GM21576 (cell line): Measurements from ENCODE around the gene GRK1.
"Not testable (repeated sequence)": the region's sequence is repeated elsewhere in the genome, so short reads cannot be mapped to it uniquely, and the experiment has no call there.

Experiments used
- ATAC-seq: cut with Tn5 transposase; IDR thresholded peaks from one replicate; pipeline ENCODE4 v1.9.1; 2021; ENCODE audit warnings: mild to moderate bottlenecking, moderate library complexity; ENCODE audit not compliant: unreplicated experiment

GRK1 gene

GRCh38 chr13:113740286-113740556 lies 73.2 kb downstream of the GRK1 start:
- no peak for ATAC-seq

GRCh38 chr13:113740661-113741060 lies 73.6 kb downstream of the GRK1 start:
- no peak for ATAC-seq

- no peak for ATAC-seq
Observed at GRCh38 chr13:113741191-113741668, 74.2 kb downstream of the GRK1 start.

DNA sequence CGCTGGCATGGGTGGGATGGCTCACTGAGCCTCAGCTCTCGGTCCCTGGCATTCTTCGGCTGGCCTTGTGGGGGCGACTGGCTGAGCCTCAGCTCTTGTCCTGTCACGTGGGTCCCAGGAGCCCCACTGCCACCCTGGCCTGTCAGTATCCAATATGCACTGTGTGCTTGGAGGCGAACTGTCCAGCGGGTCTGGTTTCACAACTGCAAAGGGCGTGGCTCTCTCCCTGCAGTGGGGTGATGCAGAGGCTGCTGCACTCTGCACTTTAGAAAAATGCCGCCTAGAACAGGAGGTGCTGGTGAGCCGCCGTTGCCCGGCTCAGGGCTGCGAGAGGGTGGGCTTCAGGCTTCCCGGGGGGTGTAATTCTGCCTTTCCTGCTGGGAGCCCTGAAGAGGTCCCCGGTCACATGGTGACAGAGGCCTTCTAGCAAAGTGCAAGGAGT lies 75.0 kb downstream of the GRK1 start:
- no peak for ATAC-seq

DNA sequence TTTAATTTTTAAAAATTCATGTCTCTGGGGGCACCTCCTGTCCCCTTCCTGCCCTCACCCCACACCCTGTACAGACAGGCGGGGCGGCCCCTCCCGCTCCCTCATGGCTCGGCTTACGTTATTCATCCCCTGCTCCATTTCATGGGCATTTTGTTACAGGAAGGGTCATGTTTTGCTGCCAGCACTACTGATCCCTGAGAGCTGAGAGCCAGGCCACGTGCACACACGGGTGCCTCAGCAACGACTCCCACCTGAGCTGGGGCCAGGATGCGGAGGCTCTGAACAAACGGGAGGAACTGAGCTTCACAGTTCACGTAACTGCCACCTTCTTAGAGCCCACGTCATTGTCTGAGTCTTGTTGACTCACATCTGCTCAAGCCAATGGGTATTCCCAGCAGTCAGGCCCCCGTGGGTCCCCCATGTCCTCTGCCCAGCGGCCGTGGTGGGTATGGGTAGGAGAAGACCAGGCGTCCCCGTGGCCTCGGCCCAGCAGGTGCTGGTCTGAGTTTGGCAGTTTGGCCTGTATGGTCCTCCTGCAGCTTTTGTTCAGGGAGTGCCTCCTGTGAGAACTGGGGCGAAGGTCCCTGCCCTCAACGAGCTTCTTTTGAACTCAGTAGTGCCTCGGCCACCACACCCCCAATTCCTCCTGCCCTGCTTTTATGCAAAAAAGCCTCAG lies 75.6 kb downstream of the GRK1 start:
- ATAC-seq = no peak

- no peak for ATAC-seq
Observed at GRCh38 chr13:113743366-113744195, 76.6 kb downstream of the GRK1 start.

DNA sequence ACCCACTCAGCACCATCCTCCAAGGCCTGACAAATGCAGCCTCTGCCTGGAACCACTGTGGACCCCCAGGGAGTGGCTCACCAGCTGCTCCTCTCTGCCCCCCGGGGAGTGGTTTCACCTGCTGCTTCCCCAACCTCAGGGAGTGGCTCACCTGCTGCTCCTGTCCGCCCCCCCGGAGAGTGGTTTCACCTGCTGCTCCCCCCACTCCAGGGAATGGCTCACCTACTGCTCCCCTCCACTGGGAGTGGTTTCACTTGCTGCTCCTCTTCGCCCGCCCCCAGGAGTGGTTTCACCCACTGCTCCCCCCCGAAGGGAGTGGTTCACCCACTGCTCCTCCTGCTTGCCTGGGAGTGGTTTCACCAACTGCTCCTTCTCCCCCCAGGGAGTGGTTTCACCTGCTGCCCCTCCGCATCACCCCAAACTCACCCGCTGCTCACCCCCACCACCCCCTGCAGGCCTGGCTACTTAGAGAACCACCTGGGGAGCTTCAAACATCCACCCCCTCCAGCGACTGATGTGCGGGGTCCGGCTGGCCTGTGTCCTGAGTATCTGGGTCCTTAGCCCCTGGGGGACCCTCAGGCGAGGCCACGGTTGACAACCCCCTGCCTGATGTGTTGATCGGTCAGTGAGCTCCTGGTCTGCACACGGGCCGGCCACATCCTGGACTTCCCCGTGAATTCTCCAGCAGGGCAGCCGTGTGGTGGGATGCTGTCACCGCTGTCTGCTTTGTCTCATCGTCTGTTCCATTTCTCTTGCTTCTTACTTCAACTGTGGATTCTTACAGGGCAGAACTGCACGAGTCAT lies 77.4 kb downstream of the GRK1 start:
- no peak for ATAC-seq

- ATAC-seq = no peak
Observed at GRCh38 chr13:113745059-113745458, 78.0 kb downstream of the GRK1 start.

DNA sequence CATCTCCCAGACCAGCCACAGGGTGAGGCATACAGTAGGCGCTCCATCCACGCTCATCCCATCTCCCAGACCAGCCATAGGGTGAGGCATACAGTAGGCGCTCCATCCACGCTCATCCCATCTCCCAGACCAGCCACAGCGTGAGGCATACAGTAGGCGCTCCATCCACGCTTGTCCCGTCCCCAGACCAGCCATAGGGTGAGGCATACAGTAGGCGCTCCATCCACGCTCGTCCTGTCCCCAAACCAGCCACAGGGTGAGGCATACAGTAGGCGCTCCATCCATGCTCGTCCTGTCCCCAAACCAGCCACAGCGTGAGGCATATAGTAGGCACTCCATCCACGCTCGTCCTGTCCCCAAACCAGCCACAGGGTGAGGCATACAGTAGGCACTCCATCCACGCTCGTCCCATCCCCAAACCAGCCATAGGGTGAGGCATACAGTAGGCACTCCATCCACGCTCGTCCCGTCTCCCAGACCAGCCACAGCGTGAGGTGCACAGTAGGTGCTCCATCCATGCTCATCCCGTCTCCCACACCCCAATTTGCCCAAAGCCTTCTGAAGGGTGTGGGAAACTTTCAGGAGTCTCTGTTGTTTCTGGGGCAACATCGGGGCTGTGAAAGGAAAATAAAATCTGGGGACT lies 78.6 kb downstream of the GRK1 start:
- not testable (repeated sequence) for ATAC-seq

DNA sequence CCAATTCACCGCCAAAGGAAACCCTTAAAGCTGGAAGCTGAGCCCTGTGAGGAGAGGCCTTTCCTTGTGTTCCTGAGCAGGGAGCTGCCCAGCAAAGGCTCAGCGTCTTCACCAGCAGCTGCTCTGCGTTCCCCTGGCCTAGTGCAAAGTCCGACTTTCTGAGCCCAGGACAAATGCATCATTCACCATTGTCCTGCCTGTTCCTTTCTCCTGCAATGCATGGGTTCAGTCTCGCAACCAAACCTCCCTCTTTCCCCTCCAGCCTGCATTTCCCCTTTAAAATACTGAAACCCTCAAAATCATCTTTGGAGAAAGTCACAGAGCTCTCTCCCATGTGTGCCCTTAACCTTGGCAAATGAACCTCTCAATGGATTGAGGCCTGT lies 79.1 kb downstream of the GRK1 start:
- no peak for ATAC-seq

DNA sequence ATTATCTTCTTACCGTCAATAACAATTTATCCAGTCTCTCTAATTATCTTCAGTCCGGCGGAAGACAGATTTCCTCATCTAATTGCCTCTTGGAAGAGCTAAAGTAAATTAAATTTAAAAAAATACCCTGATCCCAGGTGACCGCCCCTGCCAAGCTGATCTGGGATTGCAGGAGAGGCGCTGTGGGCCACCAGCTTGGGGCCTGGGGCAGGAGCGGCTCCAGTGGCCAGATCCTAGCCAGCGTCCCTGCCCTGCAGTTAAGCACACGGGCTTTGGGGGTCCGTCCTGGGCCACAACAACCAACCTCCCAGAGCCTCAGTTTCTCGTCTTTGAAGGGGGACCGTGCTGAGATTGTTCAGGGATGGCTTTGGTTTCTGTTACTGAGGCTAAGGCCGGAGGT lies 79.7 kb downstream of the GRK1 start:
- ATAC-seq = no peak

DNA sequence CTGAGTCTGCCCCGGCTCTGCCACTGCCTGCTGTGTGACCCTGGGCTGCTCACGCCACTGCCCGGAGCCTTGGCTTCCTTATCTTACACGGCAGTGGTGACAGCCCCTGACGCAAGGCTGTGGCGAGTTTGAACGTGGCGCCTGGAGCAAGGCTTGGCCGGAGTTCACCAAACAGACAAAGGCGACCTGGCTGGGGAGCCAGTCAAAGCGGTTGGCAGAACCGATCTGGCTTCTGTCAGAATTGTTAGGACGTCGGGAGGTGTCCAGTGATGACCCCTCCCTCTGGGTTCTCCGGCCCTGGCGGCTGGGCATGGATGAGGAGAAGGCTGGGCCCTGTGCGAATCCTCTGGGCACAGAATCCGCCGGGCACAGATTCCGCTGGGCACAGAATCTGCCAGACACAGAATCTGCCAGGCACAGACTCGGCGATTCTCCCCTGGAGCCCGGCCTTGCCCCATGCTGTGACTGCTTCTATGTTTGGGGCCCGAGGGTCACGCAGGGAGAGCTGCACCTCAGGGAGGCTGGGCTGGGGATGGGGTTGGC lies 80.3 kb downstream of the GRK1 start:
- ATAC-seq = no peak

DNA sequence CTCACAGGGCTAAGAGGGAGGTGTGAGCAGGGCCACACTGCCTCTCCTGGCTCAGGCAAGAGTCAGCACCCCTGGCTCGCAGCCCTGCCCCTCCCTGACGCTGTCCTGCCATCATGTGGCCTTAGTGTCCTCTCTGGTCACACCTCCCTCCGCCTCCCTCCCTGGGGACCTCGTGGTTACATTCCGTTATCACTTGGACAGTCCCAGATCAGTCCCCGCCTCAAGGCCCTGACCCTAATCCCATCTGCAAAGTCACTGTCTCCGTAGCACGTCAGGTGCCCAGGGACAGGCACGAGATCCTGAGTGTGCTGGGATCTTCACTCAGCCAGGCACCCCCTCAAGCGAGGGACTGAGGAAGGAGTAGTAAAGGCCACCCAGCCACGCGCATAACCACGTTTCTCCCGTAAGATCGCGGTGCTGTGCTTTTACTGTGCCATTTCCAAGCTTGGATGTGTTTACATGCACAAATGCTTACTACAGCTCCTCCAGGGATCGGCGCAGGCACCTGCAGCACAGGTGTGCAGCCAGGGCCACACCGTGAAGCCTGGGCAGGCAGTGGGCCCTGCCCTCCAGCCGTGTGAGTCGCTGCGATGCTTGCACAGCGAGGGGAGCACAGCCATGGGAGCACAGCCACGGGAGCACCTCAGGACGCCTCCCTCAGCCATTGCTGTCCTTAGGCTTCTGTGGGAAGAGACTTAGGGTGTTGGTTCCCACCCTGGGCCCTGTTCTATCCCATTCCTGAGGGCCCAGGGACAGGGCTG lies 81.3 kb downstream of the GRK1 start:
- no peak for ATAC-seq

DNA sequence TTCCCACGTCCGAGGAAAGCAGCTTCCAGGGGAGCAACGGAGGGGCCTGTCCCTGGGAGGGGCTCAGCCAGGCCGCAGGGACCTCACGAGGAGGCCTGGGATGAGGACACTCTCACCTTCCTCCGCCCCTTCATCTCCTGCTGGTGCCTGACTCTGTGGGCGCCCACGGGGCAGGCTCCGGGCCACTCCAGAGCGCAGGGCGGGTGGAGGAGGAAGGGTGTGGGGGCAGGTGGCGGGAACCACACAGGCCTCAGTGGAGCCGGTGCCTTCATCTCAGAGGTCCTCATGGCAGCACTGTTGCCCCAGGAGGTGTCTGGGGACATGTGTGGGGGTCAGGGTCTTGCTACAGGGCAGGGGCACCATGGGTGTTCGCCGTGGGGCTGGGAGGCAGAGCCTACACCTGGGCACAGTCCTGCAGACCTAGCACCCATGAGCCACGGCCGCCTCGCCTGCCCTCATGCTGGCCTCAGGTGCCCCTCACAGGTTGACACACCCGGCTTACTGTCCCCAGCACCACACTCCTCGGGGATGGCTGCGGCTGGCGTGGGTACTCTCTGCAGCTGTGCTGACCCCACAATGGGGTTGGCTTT lies 81.9 kb downstream of the GRK1 start:
- ATAC-seq = no peak

DNA sequence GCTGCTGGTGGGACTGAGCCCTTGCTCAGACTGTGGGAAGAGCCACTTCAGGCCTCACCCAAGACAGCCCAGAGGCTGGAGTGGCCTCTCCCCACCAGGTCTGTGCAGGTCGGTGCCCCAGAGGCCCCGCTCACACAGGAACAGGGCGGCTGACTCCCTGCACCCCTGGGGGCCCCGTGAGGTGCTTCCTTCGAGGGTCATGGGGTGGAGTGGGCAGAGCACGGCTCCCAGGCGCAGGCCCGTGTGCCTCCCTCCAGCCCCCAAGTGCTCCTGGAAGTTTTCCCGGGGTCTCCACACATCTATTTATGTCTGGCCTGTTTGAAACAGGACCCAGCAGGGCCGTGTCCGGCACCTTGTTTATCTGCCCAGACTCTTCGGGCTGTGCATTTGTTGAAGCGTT lies 82.5 kb downstream of the GRK1 start:
- no peak for ATAC-seq

DNA sequence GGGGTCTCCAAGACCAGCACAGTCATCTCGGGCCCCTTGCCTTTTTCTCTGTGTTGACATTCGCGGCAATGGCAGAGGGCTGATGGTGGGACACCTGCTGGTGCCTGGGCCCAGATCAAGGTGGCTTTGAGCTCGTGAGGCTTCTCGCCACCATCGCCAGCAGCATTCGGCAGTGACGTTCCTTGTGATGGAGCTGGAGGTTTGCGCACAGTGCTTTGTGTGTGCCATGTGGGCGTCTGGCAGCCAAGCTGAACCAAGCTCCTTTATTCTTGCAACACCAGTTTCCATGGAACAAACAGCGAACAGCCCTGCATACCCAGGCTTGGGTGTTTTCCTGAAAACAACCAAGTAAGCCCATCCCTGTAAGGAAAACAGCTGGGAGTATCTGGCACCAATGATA lies 82.9 kb downstream of the GRK1 start:
- no peak for ATAC-seq

DNA sequence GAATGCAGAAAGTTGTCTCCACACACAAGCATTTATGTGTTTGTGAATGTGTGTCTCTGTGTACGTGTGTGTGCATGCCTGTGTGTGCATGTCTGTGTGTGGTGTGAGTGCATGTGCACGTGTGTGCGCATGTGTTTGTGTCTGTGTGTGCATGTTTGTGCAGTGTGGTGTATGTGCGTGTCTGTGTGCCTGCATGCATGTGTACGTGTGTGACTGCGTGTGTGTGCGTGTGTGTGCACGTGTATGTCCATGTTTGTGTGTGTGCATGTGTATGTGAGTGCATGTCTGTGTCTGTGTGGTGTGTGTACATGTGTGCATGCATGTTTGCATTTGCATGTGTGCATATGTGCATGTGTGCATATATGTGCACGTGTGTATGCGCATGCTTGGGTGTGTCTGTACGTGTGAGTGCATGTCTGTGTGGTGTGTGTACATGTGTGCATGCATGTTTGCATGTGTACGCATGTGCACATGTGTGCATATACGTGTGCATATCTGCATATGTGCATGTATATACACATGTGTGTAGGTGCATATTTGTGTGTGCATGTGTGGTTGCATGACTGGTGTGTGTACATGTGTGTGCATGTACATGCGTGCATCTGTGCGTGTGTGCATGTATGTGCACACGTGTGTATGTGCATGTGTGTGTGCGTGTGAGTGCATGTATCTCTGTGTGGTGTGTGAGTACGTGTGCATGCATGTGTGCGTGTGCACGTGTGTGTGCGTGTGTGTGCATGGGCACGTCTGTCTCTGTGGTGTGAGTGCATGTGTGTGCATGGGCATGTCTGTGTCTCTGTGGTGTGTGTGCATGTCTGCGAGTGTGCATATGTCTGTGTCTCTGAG lies 83.8 kb downstream of the GRK1 start:
- no peak for ATAC-seq

DNA sequence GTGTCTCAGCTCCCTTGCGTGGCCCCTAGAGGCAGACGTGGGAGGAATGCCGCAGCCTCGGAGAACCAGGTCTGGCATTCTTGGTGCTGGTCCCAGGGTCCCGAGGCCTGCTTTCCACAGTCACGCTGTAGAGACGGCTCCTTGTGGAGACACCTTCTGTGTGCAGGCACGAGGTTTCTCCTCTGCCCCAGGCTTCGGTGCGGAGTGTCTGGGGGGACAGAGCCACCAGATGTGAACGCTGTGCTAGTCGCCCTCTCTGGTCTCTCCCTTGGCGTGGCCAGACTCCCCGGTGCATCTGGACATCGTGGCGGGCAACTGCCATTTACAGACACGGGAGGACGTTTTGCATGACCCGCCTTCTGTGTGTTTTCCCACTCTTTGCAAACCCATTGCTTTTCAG lies 84.5 kb downstream of the GRK1 start:
- no peak for ATAC-seq
